ENCODE results near the gene TANGO6.

TANGO6 gene

GRCh38 chr16:68869492-68870088 lies 26.3 kb downstream of the TANGO6 start:
- DNase-seq = no peak

GRCh38 chr16:68873635-68874471 lies 30.5 kb downstream of the TANGO6 start:
- no peak for DNase-seq

GRCh38 chr16:68875871-68876270 lies 32.5 kb downstream of the TANGO6 start:
- DNase-seq = no peak

GRCh38 chr16:68883685-68884084 lies 40.4 kb downstream of the TANGO6 start:
- DNase-seq = no peak

DNA sequence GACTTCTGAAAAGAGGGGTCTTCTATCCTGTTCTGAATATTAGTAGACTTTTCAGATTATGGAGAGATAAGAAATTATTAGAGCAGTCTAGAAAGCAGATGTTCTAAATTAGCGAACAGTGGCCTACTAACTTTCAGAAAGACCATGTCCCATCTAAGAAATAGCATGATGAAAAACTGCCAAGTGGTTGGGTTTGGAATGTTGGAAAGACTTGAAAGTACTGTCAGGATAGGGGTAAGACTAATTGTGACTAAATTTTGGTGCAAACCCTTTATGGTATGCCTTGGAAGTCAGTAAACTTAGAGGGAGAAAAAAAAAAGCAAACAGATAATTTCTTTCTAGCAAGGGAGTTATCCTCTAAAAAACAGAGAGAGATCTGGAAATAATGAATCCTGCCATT lies 41.1 kb downstream of the TANGO6 start:
- DNase-seq = no peak

- no peak for DNase-seq
Measured at GRCh38 chr16:68884861-68885720, 41.8 kb downstream of the TANGO6 start.

- no peak for DNase-seq
Measured at GRCh38 chr16:68887107-68887506, 43.8 kb downstream of the TANGO6 start.

GRCh38 chr16:68889508-68890150 lies 46.3 kb downstream of the TANGO6 start:
- DNase-seq = no peak

GRCh38 chr16:68892214-68892613 lies 48.9 kb downstream of the TANGO6 start:
- DNase-seq = no peak

- DNase-seq = no peak
Measured at GRCh38 chr16:68892898-68893297, 49.6 kb downstream of the TANGO6 start.

DNA sequence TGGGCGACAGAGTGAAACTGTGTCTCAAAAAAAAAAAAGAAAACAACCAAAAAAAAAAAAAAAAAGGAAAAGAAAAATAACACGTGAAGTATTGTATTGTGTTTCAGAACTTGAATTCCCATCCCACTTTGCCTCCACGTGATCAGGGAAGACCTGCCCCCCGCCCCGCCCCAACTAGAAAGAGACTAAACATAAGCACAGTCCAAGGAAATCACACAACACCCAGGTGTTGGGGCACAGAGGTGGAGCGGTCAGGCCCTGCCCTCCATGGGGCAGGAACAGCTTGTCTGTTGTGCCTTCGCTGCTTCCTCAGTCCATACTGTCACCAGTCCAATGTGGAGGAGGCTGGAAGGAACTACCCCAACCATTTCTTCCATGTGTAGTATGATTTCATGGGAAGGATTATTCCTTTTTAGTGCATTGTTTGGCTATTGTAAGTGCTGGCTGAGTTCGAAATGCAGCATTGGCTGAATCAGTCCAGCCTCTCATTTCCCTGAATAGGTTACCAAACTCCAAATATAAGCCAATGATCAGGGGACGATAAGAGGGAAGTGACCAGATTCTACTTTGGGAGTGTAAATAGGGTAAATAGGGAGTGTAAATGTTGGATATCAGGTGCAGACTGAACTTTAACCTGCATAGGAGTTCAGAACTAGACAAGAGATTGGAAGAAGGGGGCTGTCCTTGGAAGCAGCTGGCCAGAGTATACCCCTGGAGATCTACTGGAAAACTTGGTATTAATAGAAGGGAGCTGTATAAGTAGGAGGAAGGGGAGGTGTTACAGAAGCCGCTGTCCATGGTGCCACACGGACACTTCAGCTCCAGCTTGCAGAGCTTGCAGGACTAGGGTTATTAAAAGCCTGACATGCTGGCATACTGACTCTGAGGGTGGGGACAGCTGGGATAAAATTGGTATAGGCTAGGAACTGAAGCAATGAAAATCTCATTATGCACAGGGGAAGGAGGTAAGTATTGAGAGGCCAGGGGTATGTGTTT lies 50.7 kb downstream of the TANGO6 start:
- DNase-seq = no peak

GRCh38 chr16:68894714-68895113 lies 51.4 kb downstream of the TANGO6 start:
- no peak for DNase-seq

- DNase-seq = no peak
Measured at GRCh38 chr16:68898026-68898425, 54.7 kb downstream of the TANGO6 start.

GRCh38 chr16:68900009-68900408 lies 56.7 kb downstream of the TANGO6 start:
- no peak for DNase-seq

- DNase-seq = no peak
Measured at GRCh38 chr16:68902003-68902968, 59.0 kb downstream of the TANGO6 start.

GRCh38 chr16:68902969-68903345 lies 59.6 kb downstream of the TANGO6 start:
- DNase-seq = no peak

- DNase-seq = no peak
Measured at GRCh38 chr16:68907297-68907696, 64.0 kb downstream of the TANGO6 start.

DNA sequence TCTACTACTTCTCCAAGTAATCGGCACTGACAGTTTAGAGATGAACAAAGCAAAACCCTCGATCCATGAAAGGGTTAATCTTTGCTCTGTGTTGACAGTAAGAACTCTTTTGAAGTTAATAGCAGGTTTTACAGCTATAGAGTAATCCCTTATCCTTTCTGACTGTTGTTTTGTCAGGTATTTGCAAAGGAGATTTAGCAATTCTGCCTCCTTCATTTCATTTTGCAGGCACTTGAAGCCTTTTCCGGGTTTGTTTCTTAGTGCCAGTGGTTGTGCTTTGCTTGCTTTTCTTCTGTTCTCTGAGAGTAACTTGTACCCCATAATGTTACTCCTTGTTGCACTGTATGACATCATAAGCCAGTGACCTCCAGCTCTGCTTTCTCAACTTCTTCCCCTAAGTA lies 64.5 kb downstream of the TANGO6 start:
- DNase-seq = no peak

- no peak for DNase-seq
Measured at GRCh38 chr16:68909099-68909733, 65.9 kb downstream of the TANGO6 start.

DNA sequence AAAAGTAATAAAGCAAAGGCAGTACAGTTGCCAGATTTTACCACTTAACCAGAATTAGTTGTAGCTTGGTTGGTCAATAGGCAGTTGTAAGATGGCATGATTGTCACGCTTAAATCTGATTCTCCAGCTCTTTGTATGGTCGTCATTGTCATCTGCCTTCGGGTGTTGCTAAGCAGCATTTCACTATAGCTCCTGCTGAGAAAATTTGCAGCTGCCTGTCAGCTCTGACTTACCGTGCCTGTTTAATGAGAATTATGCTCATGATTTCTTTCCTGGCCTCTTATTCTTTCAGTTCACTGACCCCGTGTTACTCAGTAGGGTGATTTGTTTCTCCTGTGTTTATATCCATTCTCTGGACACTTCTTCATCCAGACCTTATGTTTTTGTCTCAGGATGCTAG lies 66.7 kb downstream of the TANGO6 start:
- no peak for DNase-seq

Data from activated T-cell treated with anti-CD3 and anti-CD28 coated beads for 4 hours (primary cell).